Measurements from ENCODE around the gene SLC25A11.

DNA sequence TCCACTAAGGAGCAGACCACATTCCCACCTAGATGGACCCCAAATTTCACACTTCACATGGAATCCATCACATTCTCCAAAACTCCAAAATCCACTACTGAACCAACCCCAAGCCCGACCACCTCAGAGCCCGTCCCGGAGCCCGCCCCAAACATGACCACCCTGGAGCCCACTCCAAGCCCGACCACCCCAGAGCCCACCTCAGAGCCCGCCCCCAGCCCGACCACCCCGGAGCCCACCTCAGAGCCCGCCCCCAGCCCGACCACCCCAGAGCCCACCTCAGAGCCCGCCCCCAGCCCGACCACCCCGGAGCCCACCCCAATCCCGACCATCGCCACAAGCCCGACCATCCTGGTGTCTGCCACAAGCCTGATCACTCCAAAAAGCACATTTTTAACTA, 6.2 kb downstream of the SLC25A11 start:
- TF ChIP-seq, protein P1, sequence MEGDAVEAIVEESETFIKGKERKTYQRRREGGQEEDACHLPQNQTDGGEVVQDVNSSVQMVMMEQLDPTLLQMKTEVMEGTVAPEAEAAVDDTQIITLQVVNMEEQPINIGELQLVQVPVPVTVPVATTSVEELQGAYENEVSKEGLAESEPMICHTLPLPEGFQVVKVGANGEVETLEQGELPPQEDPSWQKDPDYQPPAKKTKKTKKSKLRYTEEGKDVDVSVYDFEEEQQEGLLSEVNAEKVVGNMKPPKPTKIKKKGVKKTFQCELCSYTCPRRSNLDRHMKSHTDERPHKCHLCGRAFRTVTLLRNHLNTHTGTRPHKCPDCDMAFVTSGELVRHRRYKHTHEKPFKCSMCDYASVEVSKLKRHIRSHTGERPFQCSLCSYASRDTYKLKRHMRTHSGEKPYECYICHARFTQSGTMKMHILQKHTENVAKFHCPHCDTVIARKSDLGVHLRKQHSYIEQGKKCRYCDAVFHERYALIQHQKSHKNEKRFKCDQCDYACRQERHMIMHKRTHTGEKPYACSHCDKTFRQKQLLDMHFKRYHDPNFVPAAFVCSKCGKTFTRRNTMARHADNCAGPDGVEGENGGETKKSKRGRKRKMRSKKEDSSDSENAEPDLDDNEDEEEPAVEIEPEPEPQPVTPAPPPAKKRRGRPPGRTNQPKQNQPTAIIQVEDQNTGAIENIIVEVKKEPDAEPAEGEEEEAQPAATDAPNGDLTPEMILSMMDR (IDR thresholded peaks at IDR 0.05; ENCODE audit: insufficient read depth, low read length, poor library complexity, severe bottlenecking): no peak
- TF ChIP-seq EZH2phosphoT487 (conservative IDR thresholded peaks at IDR 0.05; ENCODE audit: low read length): no peak
